Caco-2 (cell line): ENCODE results near the gene TRAK2. TPM values are rescaled to one million over a fixed set of nuclear protein-coding genes. Genes with fewer than 3 reads are reported as not detected.
"Not testable (repeated sequence)": the region's sequence is repeated elsewhere in the genome, so short reads cannot be mapped to it uniquely, and the experiment has no call there.

Source experiments
- BruUV-seq: library from RNA; stranded (reverse); fragments of 400-500 nt; replicated peaks from 2 replicates; lab custom pipeline; 2021; lab: Mats Ljungman, UMichigan
- CTCF ChIA-PET: fragments of 300-600 bp; sonication (Branson Sonifier 250); formaldehyde crosslinking; loops from one replicate; lab custom pipeline; 2022; ENCODE audit warnings: antibody characterized with exemption; lab: Charles Lee
- POLR2A ChIA-PET: fragments of 300-600 bp; sonication (Branson Sonifier 250); formaldehyde crosslinking; loops from one replicate; lab custom pipeline; 2022; ENCODE audit warnings: antibody characterized with exemption; lab: Charles Lee
- DNase-seq, 2 experiments: peaks; one replicate each; pipeline versions ENCODE4 v3.0.0 to v3.0.0-alpha.2; 2020 to 2022
- H3K27me3 ChIP-seq: replicated peaks from 2 replicates; pipeline ENCODE4 v1.6.0; 2011; ENCODE audit warnings: low read length; ENCODE audit not compliant: control insufficient read depth, insufficient read depth
- H3K36me3 ChIP-seq: 2 replicates; pipeline ENCODE4 v1.5.1; 2011; ENCODE audit warnings: low read length; ENCODE audit not compliant: control insufficient read depth, insufficient read depth
- H3K4me1 ChIP-seq: fragments of 250-450 bp; sonication (Bioruptor Pico); 2 replicates; pipeline ENCODE4 v1.5.1; 2020; ENCODE audit warnings: mild to moderate bottlenecking
- H3K4me3 ChIP-seq: 2 replicates; pipeline ENCODE4 v1.5.1; 2011; ENCODE audit warnings: low read depth, mild to moderate bottlenecking, control low read depth, low read length
- H3K9me3 ChIP-seq: fragments of 250-450 bp; sonication (Bioruptor Pico); 2 replicates; pipeline ENCODE4 v1.5.1; 2020; ENCODE audit warnings: mild to moderate bottlenecking, moderate library complexity
- H3K27ac Mint-ChIP-seq: one replicate; pipeline ENCODE4 v1.8.0; 2022; ENCODE audit warnings: mixed read lengths; ENCODE audit not compliant: unreplicated experiment
- H3K27me3 Mint-ChIP-seq: one replicate; pipeline ENCODE4 v1.8.0; 2022; ENCODE audit warnings: mixed read lengths; ENCODE audit not compliant: insufficient read depth, unreplicated experiment
- H3K36me3 Mint-ChIP-seq: one replicate; pipeline ENCODE4 v1.8.0; 2022; ENCODE audit warnings: mild to moderate bottlenecking, mixed read lengths; ENCODE audit not compliant: insufficient read depth, unreplicated experiment
- H3K4me1 Mint-ChIP-seq: one replicate; pipeline ENCODE4 v1.8.0; 2022; ENCODE audit warnings: low read depth, mixed read lengths; ENCODE audit not compliant: unreplicated experiment
- H3K4me3 Mint-ChIP-seq: one replicate; pipeline ENCODE4 v1.8.0; 2022; ENCODE audit warnings: mild to moderate bottlenecking, moderate library complexity, mixed read lengths; ENCODE audit not compliant: unreplicated experiment
- H3K9me3 Mint-ChIP-seq: one replicate; pipeline ENCODE4 v1.8.0; 2022; ENCODE audit warnings: mixed read lengths; ENCODE audit not compliant: unreplicated experiment
- intact Hi-C: fragments of 100-400 bp; cut with micrococcal nuclease; formaldehyde crosslinking; loops from one replicate; pipeline ENCODE4 v1.10.0; 2022; ENCODE audit not compliant: unreplicated experiment
- total RNA-seq: library from RNA; stranded (reverse); gene quantifications from 2 replicates; pipeline ENCODE4 v1.2.3, GENCODE V29; 2022
- TF ChIP-seq, protein P1 (sequence below), 2 experiments: fragments of 200-600 bp in 1 of 2; IDR thresholded peaks; 1 replicate in 1 of 2; 2 replicates in 1 of 2; pipeline versions ENCODE4 v1.5.1 to v1.8.0; 2011 to 2022; ENCODE audit warnings: antibody characterized with exemption in 1 of 2, control low read depth in 1 of 2, inconsistent platforms in 1 of 2, low read depth in 1 of 2, low read length in 1 of 2, mild to moderate bottlenecking in 1 of 2, moderate library complexity in 1 of 2; ENCODE audit not compliant: insufficient read depth in 1 of 2, severe bottlenecking in 1 of 2, unreplicated experiment in 1 of 2

The TRAK2 gene
- total RNA-seq, 1 experiment from 2014 or later = 23.2 TPM

- H3K4me1 Mint-ChIP-seq = no peaks in the 10 kb centered on the region
- CTCF ChIA-PET = no interaction called here
These were observed 45.5 kb upstream of the TRAK2 start for GRCh38 chr2:201496785-201497184.

DNA sequence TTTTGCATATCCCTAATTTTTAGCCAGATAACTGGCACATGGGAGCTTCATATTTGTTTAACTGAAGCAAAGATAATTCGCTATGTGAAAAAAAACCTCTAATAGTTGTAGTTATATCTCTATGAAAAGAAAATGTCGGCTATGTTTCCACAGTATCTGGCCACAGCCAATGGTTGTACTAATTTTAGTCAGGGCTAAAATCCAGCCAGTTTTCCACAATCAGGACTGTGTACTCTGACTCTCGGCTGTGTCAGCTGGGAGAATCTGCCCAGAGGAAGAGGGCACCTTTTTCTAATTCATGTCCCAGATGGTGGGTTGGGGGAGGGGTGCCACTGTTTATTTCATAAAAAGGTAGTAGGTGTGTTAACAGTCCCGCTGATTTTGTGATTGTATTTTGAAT, 39.0 kb upstream of the TRAK2 start:
- BruUV-seq = no TSS peak
- no peaks in the 10 kb centered on the region for H3K4me1 Mint-ChIP-seq
- TF ChIP-seq, protein P1, sequence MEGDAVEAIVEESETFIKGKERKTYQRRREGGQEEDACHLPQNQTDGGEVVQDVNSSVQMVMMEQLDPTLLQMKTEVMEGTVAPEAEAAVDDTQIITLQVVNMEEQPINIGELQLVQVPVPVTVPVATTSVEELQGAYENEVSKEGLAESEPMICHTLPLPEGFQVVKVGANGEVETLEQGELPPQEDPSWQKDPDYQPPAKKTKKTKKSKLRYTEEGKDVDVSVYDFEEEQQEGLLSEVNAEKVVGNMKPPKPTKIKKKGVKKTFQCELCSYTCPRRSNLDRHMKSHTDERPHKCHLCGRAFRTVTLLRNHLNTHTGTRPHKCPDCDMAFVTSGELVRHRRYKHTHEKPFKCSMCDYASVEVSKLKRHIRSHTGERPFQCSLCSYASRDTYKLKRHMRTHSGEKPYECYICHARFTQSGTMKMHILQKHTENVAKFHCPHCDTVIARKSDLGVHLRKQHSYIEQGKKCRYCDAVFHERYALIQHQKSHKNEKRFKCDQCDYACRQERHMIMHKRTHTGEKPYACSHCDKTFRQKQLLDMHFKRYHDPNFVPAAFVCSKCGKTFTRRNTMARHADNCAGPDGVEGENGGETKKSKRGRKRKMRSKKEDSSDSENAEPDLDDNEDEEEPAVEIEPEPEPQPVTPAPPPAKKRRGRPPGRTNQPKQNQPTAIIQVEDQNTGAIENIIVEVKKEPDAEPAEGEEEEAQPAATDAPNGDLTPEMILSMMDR (IDR thresholded peaks at IDR 0.05; ENCODE audit: insufficient read depth in 1 of 2, low read depth in 1 of 2, low read length in 1 of 2, severe bottlenecking in 1 of 2, unreplicated experiment in 1 of 2) = no peak
- no peak overlapping the region for H3K27ac Mint-ChIP-seq
- H3K4me1 ChIP-seq = no peaks in the 10 kb centered on the region
- peaks cover 11% of the 10 kb centered on the region for H3K27me3 Mint-ChIP-seq
- no peaks in the 10 kb centered on the region for H3K9me3 Mint-ChIP-seq
- ChIA-PET POLR2A (no interaction called here), CTCF (no interaction called here)
- no peaks in the 10 kb centered on the region for H3K9me3 ChIP-seq
- no peak overlapping the region for H3K4me3 ChIP-seq
- no peaks in the 10 kb centered on the region for H3K36me3 Mint-ChIP-seq
- H3K36me3 ChIP-seq = no peaks in the 10 kb centered on the region
- intact Hi-C loops = no loop called here
- H3K4me3 Mint-ChIP-seq = no peak overlapping the region
- no peaks in the 10 kb centered on the region for H3K27me3 ChIP-seq
- no peak for DNase-seq

More at GRCh38 chr2:201496785-201497184, 45.5 kb upstream of the TRAK2 start:
- BruUV-seq = no TSS peak
- TF ChIP-seq, protein P1 (IDR thresholded peaks at IDR 0.05; ENCODE audit: insufficient read depth in 1 of 2, low read depth in 1 of 2, low read length in 1 of 2, severe bottlenecking in 1 of 2, unreplicated experiment in 1 of 2) = no peak
- Mint-ChIP-seq H3K36me3 (no peaks in the 10 kb centered on the region), H3K9me3 (peaks cover 14% of the 10 kb centered on the region), H3K4me3 (no peak overlapping the region), H3K27me3 (peaks cover 5% of the 10 kb centered on the region), H3K27ac (no peak overlapping the region)
- DNase-seq = no peak
- Histone ChIP-seq H3K4me3 (no peak overlapping the region), H3K9me3 (peaks cover 8% of the 10 kb centered on the region; the same call in 1 of the 2 replicates), H3K36me3 (no peaks in the 10 kb centered on the region), H3K4me1 (no peaks in the 10 kb centered on the region), H3K27me3 (no peaks in the 10 kb centered on the region)
- intact Hi-C loops = no loop called here
- POLR2A ChIA-PET = no interaction called here

DNA sequence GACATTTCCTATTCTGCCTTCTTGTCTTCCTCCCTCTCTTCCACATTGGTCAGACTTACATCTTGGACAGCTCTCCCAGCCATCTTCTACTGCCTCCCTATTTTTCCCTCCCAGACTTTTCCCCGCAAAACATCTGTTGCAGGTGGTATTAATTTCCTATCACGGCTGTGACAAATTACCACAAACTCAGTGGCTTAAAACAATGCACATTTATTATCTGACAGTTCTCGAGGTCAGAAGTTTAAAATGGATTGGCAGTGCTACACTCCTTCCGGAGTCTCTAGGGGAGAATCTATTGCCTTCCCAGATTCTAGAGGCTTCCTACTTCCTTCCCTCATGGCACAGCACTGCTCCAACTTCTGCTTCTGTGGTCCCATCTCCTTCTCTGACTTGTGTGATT, 33.5 kb upstream of the TRAK2 start:
- Mint-ChIP-seq H3K36me3 (no peaks in the 10 kb centered on the region), H3K4me3 (no peak overlapping the region), H3K27ac (no peak overlapping the region), H3K27me3 (no peaks in the 10 kb centered on the region), H3K9me3 (no peaks in the 10 kb centered on the region), H3K4me1 (no peaks in the 10 kb centered on the region)
- no peak for DNase-seq
- no peak overlapping the region for H3K4me3 ChIP-seq
- BruUV-seq = no TSS peak
- TF ChIP-seq, protein P1 (IDR thresholded peaks at IDR 0.05; ENCODE audit: insufficient read depth in 1 of 2, low read depth in 1 of 2, low read length in 1 of 2, severe bottlenecking in 1 of 2, unreplicated experiment in 1 of 2) = no peak
- intact Hi-C loops = no loop called here
- POLR2A ChIA-PET = no interaction called here
- H3K36me3 ChIP-seq = peaks cover 1% of the 10 kb centered on the region; the same call in 1 of the 2 replicates
- no peaks in the 10 kb centered on the region for H3K27me3 ChIP-seq
- no peaks in the 10 kb centered on the region for H3K4me1 ChIP-seq
- no peaks in the 10 kb centered on the region for H3K9me3 ChIP-seq
- CTCF ChIA-PET = no interaction called here

DNA sequence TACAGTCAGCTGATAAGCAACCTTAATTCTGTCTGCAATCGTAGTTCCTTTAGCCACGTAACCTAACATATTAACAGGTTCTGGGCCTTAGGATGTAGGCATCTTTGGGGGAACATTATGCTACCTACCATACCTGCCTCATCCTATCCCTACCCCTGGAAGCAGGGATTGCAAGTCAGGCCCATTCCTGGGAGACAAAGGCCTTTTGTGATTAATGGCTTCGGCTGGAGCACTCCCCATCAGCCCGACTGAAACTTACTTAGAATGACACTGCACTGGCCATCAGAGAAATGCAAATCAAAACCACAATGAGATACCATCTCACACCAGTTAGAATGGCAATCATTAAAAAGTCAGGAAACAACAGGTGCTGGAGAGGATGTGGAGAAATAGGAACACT, 32.5 kb upstream of the TRAK2 start:
- H3K27me3 ChIP-seq, H3K36me3 ChIP-seq, H3K4me3 Mint-ChIP-seq, CTCF ChIA-PET, BruUV-seq, intact Hi-C loops, H3K9me3 ChIP-seq, H3K9me3 Mint-ChIP-seq, H3K4me1 ChIP-seq, H3K4me3 ChIP-seq, H3K36me3 Mint-ChIP-seq, POLR2A ChIA-PET, H3K27ac Mint-ChIP-seq, H3K27me3 Mint-ChIP-seq, H3K4me1 Mint-ChIP-seq, DNase-seq: not testable (repeated sequence)
